Astrocyte of the spinal cord (primary cell): ENCODE data around the gene S100A5.

Experiments used
- DNase-seq: peaks from one replicate; pipeline ENCODE4 v3.0.0; 2011; ENCODE audit warnings: low read depth, low spot score
- H3K4me3 ChIP-seq: 2 replicates; pipeline ENCODE4 v1.5.1; 2011; ENCODE audit warnings: low read depth, mild to moderate bottlenecking, low read length, moderate library complexity
- CTCF ChIP-seq: IDR thresholded peaks from 2 replicates; pipeline ENCODE4 v1.5.1; 2012; ENCODE audit warnings: low read depth, mild to moderate bottlenecking, low read length, inconsistent platforms
- in situ Hi-C: cut with HindIII; loops from 2 replicates; pipeline ENCODE4 v1.10.0; 2017; ENCODE audit warnings: low sequenced_read_pairs

The S100A5 gene

DNA sequence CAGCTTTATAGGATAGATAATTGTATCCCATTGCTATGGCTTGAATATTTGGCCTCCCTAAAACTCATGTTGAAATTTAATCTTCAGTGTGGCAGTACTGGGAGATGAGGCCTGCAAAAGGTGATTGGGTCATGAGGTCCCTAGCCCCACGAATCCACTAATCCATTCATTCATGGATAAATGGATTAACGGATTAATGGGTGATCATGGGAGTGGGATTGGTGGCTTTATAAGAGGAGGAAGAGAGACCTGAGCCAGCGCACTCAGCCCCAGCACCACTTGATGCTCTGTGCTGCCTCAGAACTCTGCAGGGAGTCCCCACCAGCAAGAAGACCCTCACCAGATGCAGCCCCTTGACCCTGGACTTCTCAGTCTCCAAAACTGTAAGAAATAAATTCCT lies 37.0 kb downstream of the S100A5 start:
- in situ Hi-C loops = no loop called here
- H3K4me3 ChIP-seq = no peak overlapping the region
- no peak for TF ChIP-seq CTCF
- DNase-seq = no peak

DNA sequence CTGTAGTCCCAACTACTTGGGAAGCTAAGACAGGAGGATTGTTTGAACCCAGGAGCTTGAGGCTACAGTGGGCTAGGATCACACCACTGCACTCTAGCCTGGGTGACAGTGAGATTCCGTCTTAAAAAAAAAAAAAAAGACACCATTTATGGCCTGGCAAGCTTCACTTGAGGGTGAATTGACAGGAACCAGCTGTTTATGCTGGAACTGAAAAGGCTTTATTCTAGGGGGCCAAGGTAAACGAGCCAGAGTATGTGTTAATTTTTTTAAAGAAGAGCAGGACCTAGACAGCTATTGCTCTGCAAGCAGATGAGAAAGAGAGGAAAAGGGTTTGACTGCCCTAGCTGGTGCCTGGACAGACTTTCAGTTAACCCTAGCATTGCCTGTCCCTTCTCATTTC lies 42.0 kb downstream of the S100A5 start:
- no peak for TF ChIP-seq CTCF
- H3K4me3 ChIP-seq = no peak overlapping the region
- DNase-seq = no peak
- in situ Hi-C loops = loop anchor here (10.0 kb wide), 1 partner anchor 144 kb away; the partner anchor contains the start of gene S100A9

DNA sequence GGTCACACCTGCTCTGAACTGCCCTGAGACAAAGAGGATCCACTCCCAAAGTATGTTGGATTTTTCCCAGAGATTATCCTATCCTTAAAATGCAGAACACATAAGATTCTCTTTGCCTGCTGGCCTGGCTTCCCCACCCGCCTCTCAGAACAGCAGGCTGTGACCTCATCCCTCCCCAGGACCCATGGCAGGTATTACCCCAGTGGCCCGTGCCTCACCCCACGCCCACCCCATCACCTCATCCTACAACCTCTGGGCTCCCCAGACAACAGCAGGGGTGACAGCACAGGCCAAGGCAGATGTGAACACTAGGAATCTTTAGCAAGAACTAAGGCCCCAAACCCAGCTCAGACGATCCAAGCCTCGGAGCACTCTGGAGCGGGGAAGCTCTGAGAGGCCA lies 45.2 kb downstream of the S100A5 start:
- no peak overlapping the region for H3K4me3 ChIP-seq
- no peak for TF ChIP-seq CTCF
- DNase-seq = no peak
- in situ Hi-C loops = loop anchor here (10.0 kb wide), 1 partner anchor 141 kb away; the partner anchor contains the start of gene S100A9

GRCh38 chr1:153494976-153495535 lies 45.7 kb downstream of the S100A5 start:
- H3K4me3 ChIP-seq = no peak overlapping the region
- DNase-seq = peak; percentile 59
- in situ Hi-C loops = loop anchor here (10.0 kb wide), 1 partner anchor 140 kb away; the partner anchor contains the start of gene S100A9
- TF ChIP-seq CTCF = peak; percentile 95

DNA sequence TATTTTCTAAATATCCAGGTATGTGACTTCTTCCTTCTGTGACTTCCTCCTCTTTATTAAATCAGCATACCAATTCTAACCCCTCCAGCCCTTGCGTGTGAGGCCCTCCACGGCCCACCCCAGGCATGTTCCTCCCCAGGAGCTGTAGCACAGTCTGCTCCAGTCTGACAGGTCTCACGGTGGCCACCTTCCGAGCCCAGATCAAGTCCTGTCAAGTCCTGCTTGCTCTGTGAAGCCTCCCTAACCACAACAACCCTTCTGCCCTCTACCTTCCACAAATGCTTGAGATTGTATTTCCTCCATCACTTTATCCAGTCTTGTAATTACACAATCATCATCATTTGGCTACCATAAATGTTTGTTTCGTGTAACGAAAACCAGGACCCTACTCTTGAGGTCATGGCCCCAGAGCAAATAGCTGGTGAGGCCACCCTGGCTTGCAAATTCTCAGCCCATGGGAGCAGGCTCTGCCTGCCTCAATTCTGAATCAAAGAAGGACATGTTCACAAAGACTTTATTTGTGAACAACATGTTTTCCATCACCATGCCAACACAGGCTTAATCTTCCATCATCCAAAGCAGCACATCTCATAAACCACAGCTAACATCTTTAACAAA lies 47.3 kb downstream of the S100A5 start:
- in situ Hi-C loops = loop anchor here (10.0 kb wide), 1 partner anchor 139 kb away; the partner anchor contains the start of gene S100A9
- TF ChIP-seq CTCF = no peak
- H3K4me3 ChIP-seq = no peak overlapping the region
- DNase-seq = no peak

- no peak for TF ChIP-seq CTCF
- in situ Hi-C loops = loop anchor here (10.0 kb wide), 1 partner anchor 136 kb away; the partner anchor contains the start of gene S100A9
- DNase-seq = peak; percentile 94
- H3K4me3 ChIP-seq = no peak overlapping the region
These were observed 50.3 kb downstream of the S100A5 start for GRCh38 chr1:153490272-153491051.
